Hepatocyte (in vitro differentiated cells): Measurements from ENCODE around the gene NAXD. TPM values are rescaled to one million over a fixed set of nuclear protein-coding genes. Genes with fewer than 3 reads are reported as not detected.

Experiments
- DNase-seq: peaks from one replicate; pipeline ENCODE4 v3.0.0-alpha.2; 2016; ENCODE audit warnings: low spot score
- H2AFZ ChIP-seq: fragments of 200-600 bp; sonication (generic); 2 replicates; pipeline ENCODE4 v1.6.0; 2016; ENCODE audit warnings: antibody characterized with exemption, mild to moderate bottlenecking
- H3K27ac ChIP-seq: fragments of 200-600 bp; sonication (generic); 2 replicates; pipeline ENCODE4 v1.5.1; 2016; ENCODE audit warnings: mild to moderate bottlenecking
- H3K27me3 ChIP-seq: fragments of 200-600 bp; sonication (generic); 2 replicates; pipeline ENCODE4 v1.6.1; 2016
- H3K36me3 ChIP-seq: fragments of 200-600 bp; sonication (generic); replicated peaks from 2 replicates; pipeline ENCODE4 v1.5.1; 2016; ENCODE audit warnings: low read depth; ENCODE audit not compliant: insufficient read depth
- H3K4me1 ChIP-seq: fragments of 200-600 bp; sonication (generic); 2 replicates; pipeline ENCODE4 v1.5.1; 2016; ENCODE audit warnings: mild to moderate bottlenecking, moderate library complexity; ENCODE audit not compliant: insufficient read depth
- H3K4me2 ChIP-seq: fragments of 200-600 bp; sonication (generic); 2 replicates; pipeline ENCODE4 v1.6.0; 2016
- H3K4me3 ChIP-seq: fragments of 200-600 bp; sonication (generic); 2 replicates; pipeline ENCODE4 v1.5.1; 2016; ENCODE audit warnings: mild to moderate bottlenecking
- H3K79me2 ChIP-seq: fragments of 200-600 bp; sonication (generic); 2 replicates; pipeline ENCODE4 v1.6.0; 2017; ENCODE audit warnings: mild to moderate bottlenecking
- H3K9me2 ChIP-seq: fragments of 200-600 bp; sonication (generic); replicated peaks from 2 replicates; pipeline ENCODE4 v1.6.0; 2017; ENCODE audit warnings: mild to moderate bottlenecking; ENCODE audit not compliant: insufficient read depth
- H3K9me3 ChIP-seq: fragments of 200-600 bp; sonication (generic); 2 replicates; pipeline ENCODE4 v1.5.1; 2016; ENCODE audit warnings: low read depth, mild to moderate bottlenecking
- H4K20me1 ChIP-seq: fragments of 200-600 bp; sonication (generic); 2 replicates; pipeline ENCODE4 v1.6.0; 2016; ENCODE audit warnings: mild to moderate bottlenecking; ENCODE audit not compliant: insufficient read depth, poor library complexity, severe bottlenecking
- CTCF ChIP-seq: fragments of 200-600 bp; sonication (generic); IDR thresholded peaks from 2 replicates; pipeline ENCODE4 v1.5.1; 2016; ENCODE audit warnings: antibody characterized with exemption, mild to moderate bottlenecking; ENCODE audit not compliant: poor library complexity
- EZH2 ChIP-seq: fragments of 200-600 bp; sonication (generic); IDR thresholded peaks from 2 replicates; pipeline ENCODE4 v1.6.1; 2016; ENCODE audit warnings: antibody characterized with exemption, mild to moderate bottlenecking, borderline replicate concordance
- EZH2phosphoT487 ChIP-seq: fragments of 200-600 bp; sonication (generic); IDR thresholded peaks from one replicate; pipeline ENCODE4 v1.6.1; 2018; ENCODE audit warnings: antibody characterized with exemption, mild to moderate bottlenecking, low read depth, moderate library complexity; ENCODE audit not compliant: unreplicated experiment, severe bottlenecking
- WGBS: methylation state at CpG from one replicate; pipeline ENCODE4 v1.1.6; 2016; ENCODE audit warnings: low lambda C conversion rate; ENCODE audit errors: missing lambda C conversion rate; 5-methylcytosine and 5-hydroxymethylcytosine counted together
- polyA plus RNA-seq: library from polyadenylated mRNA; unstranded; fragments of >200 nt; fragmentation: Nextera tagmentation; extraction: Ambion mirVana; gene quantifications from 2 replicates; pipeline ENCODE4 v1.2.1, GENCODE V29; 2016
- total RNA-seq: library from RNA; depleted of rRNA; stranded (reverse); fragments of >200 nt; gene quantifications from 2 replicates; pipeline ENCODE4 v1.2.3, GENCODE V29; 2014

NAXD gene
- total and polyA plus RNA-seq, 2 experiments from 2014 or later, result 30.9 to 34.5 TPM

- H3K4me2 ChIP-seq, result no peak overlapping the region
- no peaks in the 10 kb centered on the region for H4K20me1 ChIP-seq
- H3K4me1 ChIP-seq, result no peaks in the 10 kb centered on the region
- no peak for DNase-seq
- H3K79me2 ChIP-seq, result no peaks in the 10 kb centered on the region
- no peak overlapping the region for H3K27ac ChIP-seq
- H3K36me3 ChIP-seq, result no peaks in the 10 kb centered on the region
- 73% methylated on average over 10 of the region's 10 CpGs for WGBS
- no peaks in the 10 kb centered on the region for H3K9me3 ChIP-seq
- H3K9me2 ChIP-seq, result no peaks in the 10 kb centered on the region
- no peak overlapping the region for H3K4me3 ChIP-seq
- H2AFZ ChIP-seq, result no peak overlapping the region
- TF ChIP-seq EZH2phosphoT487 (no peak), EZH2 (no peak), CTCF (no peak)
- H3K27me3 ChIP-seq, result no peaks in the 10 kb centered on the region
These were observed 44.5 kb upstream of the NAXD start for GRCh38 chr13:110570886-110571285.

GRCh38 chr13:110571896-110572777, 43.2 kb upstream of the NAXD start:
- no peak for TF ChIP-seq EZH2
- no peak for TF ChIP-seq CTCF
- TF ChIP-seq EZH2phosphoT487, result no peak
- Histone ChIP-seq H3K9me3 (no peaks in the 10 kb centered on the region), H3K4me2 (no peak overlapping the region), H3K79me2 (no peaks in the 10 kb centered on the region), H3K27ac (no peak overlapping the region), H3K9me2 (no peaks in the 10 kb centered on the region), H3K27me3 (no peaks in the 10 kb centered on the region), H3K4me1 (no peaks in the 10 kb centered on the region), H4K20me1 (no peaks in the 10 kb centered on the region), H3K36me3 (no peaks in the 10 kb centered on the region), H3K4me3 (no peak overlapping the region), H2AFZ (no peak overlapping the region)
- DNase-seq, result no peak
- WGBS, result 79% methylated on average over 20 of the region's 20 CpGs

DNA sequence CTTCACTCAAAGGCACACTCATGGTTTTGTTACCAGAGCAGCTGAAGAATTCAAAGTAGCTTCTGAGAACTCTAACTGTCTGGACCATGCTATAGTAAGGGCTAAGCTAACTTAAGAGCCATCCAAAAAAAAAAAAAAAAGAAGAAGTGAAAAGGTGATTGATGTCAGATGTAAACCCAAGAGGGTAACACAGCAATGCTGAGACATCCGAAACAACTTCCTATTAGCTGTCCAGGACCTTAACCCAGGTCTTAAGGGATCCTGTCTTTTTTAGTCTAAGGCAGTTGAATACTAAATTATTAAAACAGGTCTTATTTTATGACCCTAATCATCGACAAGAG, 42.6 kb upstream of the NAXD start:
- Histone ChIP-seq H3K79me2 (no peaks in the 10 kb centered on the region), H3K9me3 (no peaks in the 10 kb centered on the region), H3K36me3 (no peaks in the 10 kb centered on the region), H3K4me3 (no peak overlapping the region), H3K27ac (no peak overlapping the region), H2AFZ (no peak overlapping the region), H3K4me1 (no peaks in the 10 kb centered on the region), H3K27me3 (no peaks in the 10 kb centered on the region), H4K20me1 (no peaks in the 10 kb centered on the region), H3K4me2 (no peak overlapping the region), H3K9me2 (no peaks in the 10 kb centered on the region)
- no peak for DNase-seq
- WGBS, result 83% methylated on average over 2 of the region's 2 CpGs
- TF ChIP-seq CTCF (no peak), EZH2 (no peak), EZH2phosphoT487 (no peak)
